Prostate gland (tissue), 2 donors: ENCODE results near the gene SCN1B. TPM values are rescaled to one million over a fixed set of nuclear protein-coding genes. Genes with fewer than 3 reads are reported as not detected.

Experiments used
- DNase-seq: peaks from one replicate; pipeline ENCODE4 v3.0.0-alpha.2; 2019; ENCODE audit warnings: low spot score
- H3K27ac ChIP-seq, 2 donors: fragments of 200-600 bp; sonication (generic); 2 replicates each; pipeline ENCODE4 v1.5.1; 2017 to 2019
- H3K27me3 ChIP-seq: fragments of 200-600 bp; sonication (generic); replicated peaks from 2 replicates; pipeline ENCODE4 v1.5.1; 2019; ENCODE audit not compliant: insufficient read depth
- H3K36me3 ChIP-seq, 2 donors: fragments of 200-600 bp; sonication (generic); 1 replicate in 1 of 2; 2 replicates in 1 of 2; pipeline versions ENCODE4 v1.5.1 to v1.8.1; 2017 to 2019
- H3K4me1 ChIP-seq: fragments of 200-600 bp; sonication (generic); replicated peaks from 2 replicates; pipeline ENCODE4 v1.5.1; 2019
- H3K4me3 ChIP-seq, 2 donors: fragments of 200-600 bp; sonication (generic); 2 replicates each; pipeline ENCODE4 v1.5.1; 2017 to 2019
- H3K9me3 ChIP-seq: fragments of 200-600 bp; sonication (generic); 2 replicates; pipeline ENCODE4 v1.5.1; 2017
- POLR2A ChIP-seq: fragments of 450-650 bp; IDR thresholded peaks from one replicate; pipeline ENCODE4 v1.6.1; 2016; ENCODE audit warnings: antibody characterized with exemption, mild to moderate bottlenecking
- POLR2AphosphoS5 ChIP-seq: sonication (generic); formaldehyde crosslinking; IDR thresholded peaks from one replicate; pipeline ENCODE4 v1.6.1; 2017; ENCODE audit warnings: antibody characterized with exemption
- WGBS: methylation state at CpG from one replicate; pipeline ENCODE4 v1.1.5; 2018; 5-methylcytosine and 5-hydroxymethylcytosine counted together
- intact Hi-C: fragments of 100-400 bp; cut with DNase I; formaldehyde crosslinking; loops from one replicate; pipeline ENCODE4 v1.14.2; 2022
- total RNA-seq, 2 donors: library from RNA; depleted of rRNA; stranded (reverse); fragments of >200 nt; gene quantifications; one replicate each; pipeline ENCODE4 v1.1.0, GENCODE V29; 2016
- TF ChIP-seq, protein P1 (sequence below), 4 experiments: fragments of 200-600 bp in 2 of 4; fragments of 450-650 bp in 2 of 4; sonication (generic) in 2 of 4; IDR thresholded peaks; 1 replicate in 3 of 4; 2 replicates in 1 of 4; pipeline ENCODE4 v1.5.1; 2016 to 2019; ENCODE audit warnings: antibody characterized with exemption in 4 of 4, mild to moderate bottlenecking in 2 of 4, moderate library complexity in 2 of 4

SCN1B gene
- total RNA-seq, 2 donors from 2014 or later = 9.7 to 10.6 TPM

- no peaks in the 10 kb centered on the region for H3K9me3 ChIP-seq
- WGBS = 74% methylated on average over 8 of the region's 8 CpGs
- no peak overlapping the region for H3K27ac ChIP-seq
- H3K27me3 ChIP-seq = no peaks in the 10 kb centered on the region
- H3K36me3 ChIP-seq = no peaks in the 10 kb centered on the region
- DNase-seq = no peak
- no peak for TF ChIP-seq POLR2AphosphoS5
- no peak for TF ChIP-seq POLR2A
- TF ChIP-seq, protein P1, sequence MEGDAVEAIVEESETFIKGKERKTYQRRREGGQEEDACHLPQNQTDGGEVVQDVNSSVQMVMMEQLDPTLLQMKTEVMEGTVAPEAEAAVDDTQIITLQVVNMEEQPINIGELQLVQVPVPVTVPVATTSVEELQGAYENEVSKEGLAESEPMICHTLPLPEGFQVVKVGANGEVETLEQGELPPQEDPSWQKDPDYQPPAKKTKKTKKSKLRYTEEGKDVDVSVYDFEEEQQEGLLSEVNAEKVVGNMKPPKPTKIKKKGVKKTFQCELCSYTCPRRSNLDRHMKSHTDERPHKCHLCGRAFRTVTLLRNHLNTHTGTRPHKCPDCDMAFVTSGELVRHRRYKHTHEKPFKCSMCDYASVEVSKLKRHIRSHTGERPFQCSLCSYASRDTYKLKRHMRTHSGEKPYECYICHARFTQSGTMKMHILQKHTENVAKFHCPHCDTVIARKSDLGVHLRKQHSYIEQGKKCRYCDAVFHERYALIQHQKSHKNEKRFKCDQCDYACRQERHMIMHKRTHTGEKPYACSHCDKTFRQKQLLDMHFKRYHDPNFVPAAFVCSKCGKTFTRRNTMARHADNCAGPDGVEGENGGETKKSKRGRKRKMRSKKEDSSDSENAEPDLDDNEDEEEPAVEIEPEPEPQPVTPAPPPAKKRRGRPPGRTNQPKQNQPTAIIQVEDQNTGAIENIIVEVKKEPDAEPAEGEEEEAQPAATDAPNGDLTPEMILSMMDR (IDR thresholded peaks at IDR 0.05) = no peak
- no peak overlapping the region for H3K4me3 ChIP-seq
- H3K4me1 ChIP-seq = peaks cover 7% of the 10 kb centered on the region
- intact Hi-C loops = no loop called here
Measured at GRCh38 chr19:35052599-35053190, 22.4 kb downstream of the SCN1B start.

GRCh38 chr19:35053667-35054293 is 23.5 kb downstream of the SCN1B start:
- WGBS = 81% methylated on average over 9 of the region's 9 CpGs
- Histone ChIP-seq H3K4me3 (no peak overlapping the region), H3K36me3 (no peaks in the 10 kb centered on the region), H3K27me3 (no peaks in the 10 kb centered on the region), H3K4me1 (peaks cover 3% of the 10 kb centered on the region), H3K9me3 (no peaks in the 10 kb centered on the region), H3K27ac (no peak overlapping the region)
- TF ChIP-seq POLR2A = no peak
- TF ChIP-seq, protein P1 (IDR thresholded peaks at IDR 0.05) = no peak
- no peak for TF ChIP-seq POLR2AphosphoS5
- intact Hi-C loops = no loop called here
- DNase-seq = no peak

DNA sequence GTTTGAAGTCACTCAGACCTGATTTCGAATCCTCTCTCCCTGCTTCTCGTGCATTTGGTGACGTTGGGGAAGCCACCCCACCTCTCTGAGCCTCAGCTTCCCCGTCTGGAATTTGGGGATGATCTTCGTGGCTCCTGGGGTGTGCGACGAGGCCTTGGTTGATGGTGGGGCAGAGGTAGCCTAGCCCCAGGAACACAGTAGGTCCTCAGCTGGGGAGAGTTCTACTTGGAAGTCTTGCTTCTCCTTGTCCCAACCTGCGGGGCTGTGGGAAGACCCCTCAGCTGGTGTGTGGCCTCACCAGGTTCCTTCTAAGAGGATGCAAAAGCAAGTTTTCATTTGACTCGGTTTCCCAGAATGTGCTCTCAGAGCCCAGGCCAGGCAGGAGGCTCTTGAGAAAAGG is 24.4 kb downstream of the SCN1B start:
- Histone ChIP-seq H3K27me3 (no peaks in the 10 kb centered on the region), H3K4me3 (no peak overlapping the region), H3K27ac (no peak overlapping the region), H3K36me3 (no peaks in the 10 kb centered on the region), H3K9me3 (no peaks in the 10 kb centered on the region), H3K4me1 (no peaks in the 10 kb centered on the region)
- intact Hi-C loops = no loop called here
- TF ChIP-seq POLR2AphosphoS5 (no peak), POLR2A (no peak)
- TF ChIP-seq, protein P1 (IDR thresholded peaks at IDR 0.05) = no peak
- WGBS = 87% methylated on average over 9 of the region's 9 CpGs
- no peak for DNase-seq

- H3K27me3 ChIP-seq = no peaks in the 10 kb centered on the region
- 30% methylated on average over 3 of the region's 3 CpGs for WGBS
- no peak overlapping the region for H3K27ac ChIP-seq
- no peaks in the 10 kb centered on the region for H3K36me3 ChIP-seq
- H3K9me3 ChIP-seq = no peaks in the 10 kb centered on the region
- no peaks in the 10 kb centered on the region for H3K4me1 ChIP-seq
- H3K4me3 ChIP-seq = no peak overlapping the region
- no peak for DNase-seq
- TF ChIP-seq POLR2A = no peak
- TF ChIP-seq, protein P1 (IDR thresholded peaks at IDR 0.05) = peak in 3 of 4 experiments; percentile 14 to 51 (median 24)
- intact Hi-C loops = no loop called here
Measured at GRCh38 chr19:35055715-35056179, 25.5 kb downstream of the SCN1B start.

- H3K27ac ChIP-seq = no peak overlapping the region
- no peaks in the 10 kb centered on the region for H3K4me1 ChIP-seq
- no peaks in the 10 kb centered on the region for H3K27me3 ChIP-seq
- DNase-seq = no peak
- intact Hi-C loops = no loop called here
- TF ChIP-seq POLR2A (no peak), POLR2AphosphoS5 (no peak)
- TF ChIP-seq, protein P1 (IDR thresholded peaks at IDR 0.05) = no peak
- no peak overlapping the region for H3K4me3 ChIP-seq
- no peaks in the 10 kb centered on the region for H3K36me3 ChIP-seq
- H3K9me3 ChIP-seq = no peaks in the 10 kb centered on the region
- WGBS = 68% methylated on average over 6 of the region's 6 CpGs
Measured at GRCh38 chr19:35056513-35057063, 26.3 kb downstream of the SCN1B start.
